ENCODE results near the gene FGF19.

DNA sequence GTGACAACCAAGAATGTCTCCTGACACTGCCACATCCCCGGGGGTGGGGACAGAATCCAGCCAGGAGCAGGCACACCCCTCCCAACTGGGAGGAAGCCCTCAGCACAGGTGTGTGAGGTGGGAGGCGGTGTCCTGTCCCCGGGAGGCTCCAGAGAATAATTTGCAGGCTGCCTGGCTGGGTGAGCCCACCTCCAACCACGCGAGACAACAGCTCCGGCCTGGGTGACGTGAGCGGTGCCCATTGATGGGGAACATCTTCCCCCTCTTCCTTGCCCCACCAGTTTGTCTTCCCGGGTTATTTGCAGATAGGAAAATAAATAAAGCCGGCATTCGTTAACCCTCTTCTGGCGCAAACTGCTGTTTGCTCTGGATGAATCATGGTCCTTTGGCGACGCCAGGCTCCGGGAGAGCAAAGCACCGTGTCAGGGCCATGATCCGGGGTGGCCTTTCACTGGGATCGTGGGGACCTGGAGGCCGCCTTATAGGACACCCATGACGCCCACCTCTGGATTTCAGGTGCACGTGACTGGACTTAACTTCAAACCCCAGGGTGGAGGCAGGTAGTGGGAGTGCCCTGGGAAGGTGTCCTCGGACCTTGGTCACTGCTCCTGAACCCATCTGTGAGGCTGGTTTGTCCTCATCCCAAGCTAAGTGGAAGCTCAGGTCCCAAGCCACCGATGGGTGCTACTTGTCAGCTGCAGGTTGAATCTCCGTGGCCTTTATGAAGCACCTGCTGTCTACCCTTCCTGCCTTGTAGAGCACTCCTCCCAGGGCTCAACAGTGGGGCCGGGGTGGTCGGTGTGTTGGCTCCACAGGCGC, 49.0 kb downstream of the FGF19 start:
- TF ChIP-seq, protein P1, sequence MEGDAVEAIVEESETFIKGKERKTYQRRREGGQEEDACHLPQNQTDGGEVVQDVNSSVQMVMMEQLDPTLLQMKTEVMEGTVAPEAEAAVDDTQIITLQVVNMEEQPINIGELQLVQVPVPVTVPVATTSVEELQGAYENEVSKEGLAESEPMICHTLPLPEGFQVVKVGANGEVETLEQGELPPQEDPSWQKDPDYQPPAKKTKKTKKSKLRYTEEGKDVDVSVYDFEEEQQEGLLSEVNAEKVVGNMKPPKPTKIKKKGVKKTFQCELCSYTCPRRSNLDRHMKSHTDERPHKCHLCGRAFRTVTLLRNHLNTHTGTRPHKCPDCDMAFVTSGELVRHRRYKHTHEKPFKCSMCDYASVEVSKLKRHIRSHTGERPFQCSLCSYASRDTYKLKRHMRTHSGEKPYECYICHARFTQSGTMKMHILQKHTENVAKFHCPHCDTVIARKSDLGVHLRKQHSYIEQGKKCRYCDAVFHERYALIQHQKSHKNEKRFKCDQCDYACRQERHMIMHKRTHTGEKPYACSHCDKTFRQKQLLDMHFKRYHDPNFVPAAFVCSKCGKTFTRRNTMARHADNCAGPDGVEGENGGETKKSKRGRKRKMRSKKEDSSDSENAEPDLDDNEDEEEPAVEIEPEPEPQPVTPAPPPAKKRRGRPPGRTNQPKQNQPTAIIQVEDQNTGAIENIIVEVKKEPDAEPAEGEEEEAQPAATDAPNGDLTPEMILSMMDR (conservative IDR thresholded peaks at IDR 0.05; ENCODE audit: low read depth, low read length), result no peak
- TF ChIP-seq EZH2 (IDR thresholded peaks at IDR 0.05; ENCODE audit: low read length, unreplicated experiment) (no peak), EZH2phosphoT487 (IDR thresholded peaks at IDR 0.05; ENCODE audit: borderline replicate concordance, low read length) (peak; percentile 95)
